Panc1 (cell line): ENCODE results near the gene PPHLN1. TPM values are rescaled to one million over a fixed set of nuclear protein-coding genes. Genes with fewer than 3 reads are reported as not detected.

ENCODE experiments used
- ATAC-seq: fragments of 200-7000 bp; cut with Tn5 transposase; 2 replicates; pipeline ENCODE4 v1.9.1; 2020; ENCODE audit warnings: mild to moderate bottlenecking, moderate library complexity
- BruUV-seq: library from RNA; stranded (reverse); fragments of 400-500 nt; replicated peaks from 2 replicates; lab custom pipeline; 2021; lab: Mats Ljungman, UMichigan
- CTCF ChIA-PET: fragments of 300-600 bp; sonication (Branson Sonifier 250); formaldehyde crosslinking; loops from one replicate; lab custom pipeline; 2022; ENCODE audit warnings: antibody characterized with exemption; lab: Charles Lee
- POLR2A ChIA-PET: fragments of 300-600 bp; sonication (Branson Sonifier 250); formaldehyde crosslinking; loops from one replicate; lab custom pipeline; 2022; ENCODE audit warnings: antibody characterized with exemption; lab: Charles Lee
- DNase-seq: peaks from one replicate; pipeline ENCODE4 v3.0.0-alpha.2; 2010; ENCODE audit warnings: low read depth, low spot score
- H3K27ac ChIP-seq: 2 replicates; pipeline ENCODE4 v1.5.1; 2011; ENCODE audit warnings: mild to moderate bottlenecking, low read length, inconsistent platforms
- H3K27me3 ChIP-seq: fragments of 200-500 bp; sonication (Bioruptor generic); 2 replicates; pipeline ENCODE4 v1.6.0; 2014; ENCODE audit warnings: low read length, inconsistent platforms; ENCODE audit not compliant: control insufficient read depth, insufficient read depth
- H3K36me3 ChIP-seq: fragments of 200-500 bp; sonication (Bioruptor generic); 2 replicates; pipeline ENCODE4 v1.5.1; 2014; ENCODE audit warnings: inconsistent platforms, mild to moderate bottlenecking, low read length, moderate library complexity; ENCODE audit not compliant: control insufficient read depth, insufficient read depth
- H3K4me1 ChIP-seq: 2 replicates; pipeline ENCODE4 v1.5.1; 2011; ENCODE audit warnings: inconsistent platforms, mild to moderate bottlenecking, low read length, moderate library complexity; ENCODE audit not compliant: control insufficient read depth, insufficient read depth
- H3K4me3 ChIP-seq, 2 experiments: 2 replicates each; pipeline ENCODE4 v1.5.1; 2011 to 2012; ENCODE audit warnings: low read depth in 2 of 2, low read length in 2 of 2, mild to moderate bottlenecking in 2 of 2, inconsistent platforms in 1 of 2, moderate library complexity in 1 of 2
- H3K9me3 ChIP-seq: fragments of 200-500 bp; sonication (Bioruptor generic); 2 replicates; pipeline ENCODE4 v1.5.1; 2014; ENCODE audit warnings: low read depth, mild to moderate bottlenecking, inconsistent platforms, low read length, moderate library complexity; ENCODE audit not compliant: control insufficient read depth, insufficient read depth
- CTCF ChIP-seq: fragments of 450-650 bp; IDR thresholded peaks from 2 replicates; pipeline ENCODE4 v1.5.1; 2017; ENCODE audit warnings: mild to moderate bottlenecking
- POLR2AphosphoS5 ChIP-seq: IDR thresholded peaks from 2 replicates; pipeline ENCODE4 v1.6.1; 2012; ENCODE audit warnings: mild to moderate bottlenecking, low read depth, low read length, moderate library complexity
- REST ChIP-seq, 2 experiments: IDR thresholded peaks; 2 replicates each; pipeline ENCODE4 v1.6.1; 2011 to 2012; ENCODE audit warnings: low read depth in 2 of 2, control low read depth in 1 of 2, low read length in 1 of 2, mild to moderate bottlenecking in 1 of 2, moderate library complexity in 1 of 2; ENCODE audit not compliant: insufficient read depth in 1 of 2
- SIN3A ChIP-seq: IDR thresholded peaks from 2 replicates; pipeline ENCODE4 v1.6.1; 2012; ENCODE audit warnings: low read depth, mild to moderate bottlenecking, low read length, moderate library complexity, borderline replicate concordance; ENCODE audit not compliant: insufficient read depth
- TCF7L2 ChIP-seq: IDR thresholded peaks from 2 replicates; pipeline ENCODE4 v1.6.1; 2011; ENCODE audit warnings: mild to moderate bottlenecking, low read depth, low read length, inconsistent platforms
- in situ Hi-C: cut with HindIII; loops from 2 replicates; pipeline ENCODE4 v1.10.0; 2016; ENCODE audit warnings: low sequenced_read_pairs, low pct_unique_long_range_greater_than_20kb
- intact Hi-C: fragments of 100-400 bp; cut with micrococcal nuclease; formaldehyde crosslinking; loops from one replicate; pipeline ENCODE4 v1.10.0; 2022; ENCODE audit not compliant: unreplicated experiment
- total RNA-seq: library from RNA; stranded (reverse); gene quantifications from one replicate; pipeline ENCODE4 v1.2.1, GENCODE V29; 2021; ENCODE audit not compliant: unreplicated experiment

PPHLN1 gene
- total RNA-seq, 1 experiment from 2014 or later: 56.5 TPM

- BruUV-seq: no TSS peak
- no peaks in the 10 kb centered on the region for H3K4me1 ChIP-seq
- no peak overlapping the region for H3K4me3 ChIP-seq
- no peaks in the 10 kb centered on the region for H3K36me3 ChIP-seq
- ChIA-PET POLR2A (no interaction called here), CTCF (interaction anchor here (0.5 to 0.6 kb wide), 2 partner anchors 19 to 143 kb away, joined by 7 read pairs; no protein-coding TSS in a partner anchor)
- no peaks in the 10 kb centered on the region for H3K9me3 ChIP-seq
- in situ Hi-C loops (no loop called here), intact Hi-C loops (no loop called here)
- no peak overlapping the region for H3K27ac ChIP-seq
- TF ChIP-seq POLR2AphosphoS5 (no peak), TCF7L2 (no peak), CTCF (no peak), SIN3A (no peak), REST (IDR thresholded peaks at IDR 0.05; ENCODE audit: insufficient read depth in 1 of 2, low read depth in 2 of 2, low read length in 1 of 2) (no peak)
- DNase-seq (no peak), ATAC-seq (no peak)
- no peaks in the 10 kb centered on the region for H3K27me3 ChIP-seq
These were observed 27.1 kb upstream of the PPHLN1 start for GRCh38 chr12:42298887-42299286.

- in situ Hi-C loops (no loop called here), intact Hi-C loops (no loop called here)
- H3K36me3 ChIP-seq: no peaks in the 10 kb centered on the region
- no peaks in the 10 kb centered on the region for H3K9me3 ChIP-seq
- H3K4me3 ChIP-seq: no peak overlapping the region
- CTCF ChIA-PET: interaction anchor here (0.6 to 0.7 kb wide), 2 partner anchors 22 to 144 kb away, joined by 4 to 7 read pairs; no protein-coding TSS in a partner anchor
- no TSS peak for BruUV-seq
- DNase-seq (no peak), ATAC-seq (no peak; the same call in 1 of the 2 replicates)
- no peaks in the 10 kb centered on the region for H3K27me3 ChIP-seq
- H3K27ac ChIP-seq: no peak overlapping the region
- H3K4me1 ChIP-seq: no peaks in the 10 kb centered on the region
- POLR2A ChIA-PET: interaction anchor here (0.7 kb wide), 1 partner anchor 19 kb away, joined by 4 read pairs; no protein-coding TSS in a partner anchor
- TF ChIP-seq CTCF (no peak), POLR2AphosphoS5 (no peak), TCF7L2 (no peak), SIN3A (no peak), REST (IDR thresholded peaks at IDR 0.05; ENCODE audit: insufficient read depth in 1 of 2, low read depth in 2 of 2, low read length in 1 of 2) (no peak)
These were observed 26.3 kb upstream of the PPHLN1 start for GRCh38 chr12:42299392-42300308.
